C1 segment of cervical spinal cord (tissue), 14 donors: ENCODE results near the gene SYP.
"Not testable (repeated sequence)": the region's sequence is repeated elsewhere in the genome, so short reads cannot be mapped to it uniquely, and the experiment has no call there.

Source experiments
- DNase-seq, 14 donors: peaks; one replicate each; lab custom pipeline; 2025; lab: John Stamatoyannopoulos, UW

SYP gene

GRCh38 chrX:49171752-49172279, 28.2 kb downstream of the SYP start, which contains the start of gene PLP2:
TSS of gene PLP2 (plus strand) at chrX:49171898. CDS start at chrX:49172001, 103 bp downstream.
- peak in 4 of 14 donors; percentile 27 to 47 (median 30) for DNase-seq

GRCh38 chrX:49167740-49168108, 32.3 kb downstream of the SYP start:
- no peak for DNase-seq

- peak in 9 of 14 donors; percentile 14 to 67 (median 40) for DNase-seq
These were observed 32.9 kb downstream of the SYP start for GRCh38 chrX:49166914-49167739.

GRCh38 chrX:49165901-49166881, 33.8 kb downstream of the SYP start:
- DNase-seq: peak in 13 of 14 donors; percentile 2 to 92 (median 48)

- no peak for DNase-seq
These were observed 35.2 kb downstream of the SYP start for GRCh38 chrX:49164589-49165360.

DNA sequence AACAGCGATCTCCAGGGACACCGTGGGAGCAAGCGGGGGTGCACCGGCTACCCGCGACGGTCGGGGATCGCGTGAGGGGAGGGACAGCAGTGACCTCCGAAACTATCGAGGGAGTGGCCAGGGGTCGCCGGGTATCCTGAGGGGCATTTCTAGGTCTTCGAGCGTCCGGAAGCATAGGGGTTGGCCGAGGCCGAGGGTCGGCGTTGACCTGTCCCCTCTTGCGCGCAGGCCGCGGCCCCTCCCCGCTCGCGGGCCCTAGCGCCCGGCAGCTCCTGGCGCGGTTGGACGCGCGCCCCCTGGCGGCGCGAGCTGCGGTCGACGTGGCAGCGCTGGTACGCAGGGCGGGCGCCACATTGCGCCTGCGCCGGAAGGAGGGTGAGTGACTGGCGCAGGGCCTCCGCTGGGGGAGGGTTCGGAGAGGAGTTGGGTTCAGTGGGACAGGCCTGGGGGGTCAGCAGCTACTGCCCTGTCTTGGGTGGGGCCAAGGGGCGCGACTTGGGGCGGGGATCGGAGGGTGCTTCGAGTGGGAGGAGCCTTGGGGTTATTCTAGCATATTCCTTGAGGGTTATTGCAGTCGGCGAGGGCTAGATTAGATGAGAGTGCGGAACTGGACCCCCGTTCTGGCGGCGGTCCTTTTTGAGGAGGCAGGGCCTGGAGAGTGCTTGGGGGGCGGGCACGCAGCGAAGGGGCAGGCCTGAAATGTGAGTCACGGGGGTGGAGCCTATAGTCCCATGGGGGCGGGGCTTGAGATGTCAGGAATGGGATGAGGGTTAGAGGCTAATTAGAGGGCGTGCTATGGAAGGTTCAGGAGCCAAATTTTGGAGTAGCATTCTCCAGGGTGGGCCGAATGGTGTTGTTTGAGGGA, 36.2 kb downstream of the SYP start:
- DNase-seq: peak; percentile 21 to 91 (median 80)

DNA sequence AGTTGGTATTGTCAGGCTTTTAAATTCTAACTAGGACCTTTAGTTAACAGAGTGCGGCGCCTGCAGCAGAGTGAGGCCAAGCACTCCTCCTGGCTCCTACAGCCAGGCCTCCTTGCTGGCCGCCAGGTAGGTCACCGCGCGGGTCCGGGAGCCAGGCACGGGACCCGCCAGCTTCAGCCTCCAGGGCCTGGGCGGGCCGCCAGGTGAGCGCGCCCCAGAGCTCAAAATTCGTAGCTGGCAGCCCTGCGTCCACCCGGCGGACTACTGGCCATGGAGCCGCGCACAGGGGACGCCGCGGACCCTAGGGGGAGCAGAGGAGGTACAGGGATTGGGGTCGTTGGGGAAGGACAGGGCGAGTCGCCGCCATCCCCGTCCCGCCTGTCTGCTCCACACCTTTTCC, 37.4 kb downstream of the SYP start, which contains the start of gene MAGIX:
Gene MAGIX, plus strand, starts transcription at position 139 of the 400 bp plus-strand sequence. Its CDS starts 132 bp downstream, at position 271.
- peak in 1 of 14 donors; percentile 47 for DNase-seq

- DNase-seq: no peak
These were observed 38.4 kb downstream of the SYP start for GRCh38 chrX:49161632-49162031.

DNA sequence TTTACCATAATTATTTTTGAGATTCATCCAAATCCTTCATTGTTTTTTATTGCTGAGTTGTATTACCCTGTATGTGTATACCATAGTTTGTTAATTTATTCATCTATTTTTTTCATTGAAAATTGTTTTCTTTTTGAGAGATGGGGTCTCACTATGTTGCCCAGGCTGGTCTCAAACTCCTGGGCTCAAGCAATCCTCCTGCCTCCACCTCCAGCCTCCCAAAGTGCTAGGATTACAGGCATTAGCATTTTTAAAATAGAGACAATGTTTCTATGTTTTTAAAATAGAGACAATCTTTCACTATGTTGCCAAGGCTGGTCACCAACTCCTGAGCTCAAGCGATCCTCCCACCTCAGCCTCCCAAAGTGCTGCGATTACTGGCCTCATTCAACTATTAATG, 39.1 kb downstream of the SYP start:
- no peak for DNase-seq

GRCh38 chrX:49157194-49157593, 42.8 kb downstream of the SYP start:
- no peak for DNase-seq

GRCh38 chrX:49155900-49156837, 43.8 kb downstream of the SYP start:
- DNase-seq: peak; percentile 4 to 88 (median 76)

GRCh38 chrX:49155243-49155899, 44.6 kb downstream of the SYP start:
- peak in 2 of 14 donors; percentile 18 to 57 for DNase-seq

- no peak for DNase-seq
These were observed 46.5 kb downstream of the SYP start for GRCh38 chrX:49153467-49153866.

- not testable (repeated sequence) for DNase-seq
These were observed 50.7 kb downstream of the SYP start for GRCh38 chrX:49149291-49149690.

- not testable (repeated sequence) for DNase-seq
These were observed 51.4 kb downstream of the SYP start for GRCh38 chrX:49148390-49149100.

GRCh38 chrX:49147936-49148335, 52.1 kb downstream of the SYP start:
- DNase-seq: no peak

DNA sequence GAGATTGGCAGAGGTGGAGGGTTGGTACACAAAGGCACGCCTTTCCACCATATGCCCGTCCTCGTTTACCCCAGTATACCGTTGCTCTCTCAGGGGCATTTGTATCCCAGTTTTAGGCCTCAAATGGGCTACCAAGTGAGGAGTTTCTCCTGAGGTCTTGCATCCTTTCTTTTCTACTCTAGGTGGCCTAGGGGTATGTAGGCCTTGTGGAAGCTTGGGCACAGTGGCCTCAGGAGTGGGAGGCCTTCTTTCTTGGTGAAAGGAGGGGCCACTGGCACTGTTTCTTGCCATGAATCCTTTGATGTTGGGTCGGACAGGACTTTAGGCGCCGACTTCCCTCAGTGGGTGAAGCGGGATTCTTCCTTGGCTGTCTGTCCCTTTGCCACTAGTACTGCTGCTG, 52.7 kb downstream of the SYP start:
- DNase-seq: no peak

- not testable (repeated sequence) for DNase-seq
These were observed 56.8 kb downstream of the SYP start for GRCh38 chrX:49143154-49143553.
